HG03558 (cell line): ENCODE measurements around the gene BICD1.
"Not testable (repeated sequence)": the region's sequence is repeated elsewhere in the genome, so short reads cannot be mapped to it uniquely, and the experiment has no call there.

Experiments used
- ATAC-seq: cut with Tn5 transposase; IDR thresholded peaks from one replicate; pipeline ENCODE4 v1.9.1; 2021; ENCODE audit warnings: moderate number of reproducible peaks; ENCODE audit not compliant: unreplicated experiment; ENCODE audit errors: extremely low read depth

Gene BICD1

DNA sequence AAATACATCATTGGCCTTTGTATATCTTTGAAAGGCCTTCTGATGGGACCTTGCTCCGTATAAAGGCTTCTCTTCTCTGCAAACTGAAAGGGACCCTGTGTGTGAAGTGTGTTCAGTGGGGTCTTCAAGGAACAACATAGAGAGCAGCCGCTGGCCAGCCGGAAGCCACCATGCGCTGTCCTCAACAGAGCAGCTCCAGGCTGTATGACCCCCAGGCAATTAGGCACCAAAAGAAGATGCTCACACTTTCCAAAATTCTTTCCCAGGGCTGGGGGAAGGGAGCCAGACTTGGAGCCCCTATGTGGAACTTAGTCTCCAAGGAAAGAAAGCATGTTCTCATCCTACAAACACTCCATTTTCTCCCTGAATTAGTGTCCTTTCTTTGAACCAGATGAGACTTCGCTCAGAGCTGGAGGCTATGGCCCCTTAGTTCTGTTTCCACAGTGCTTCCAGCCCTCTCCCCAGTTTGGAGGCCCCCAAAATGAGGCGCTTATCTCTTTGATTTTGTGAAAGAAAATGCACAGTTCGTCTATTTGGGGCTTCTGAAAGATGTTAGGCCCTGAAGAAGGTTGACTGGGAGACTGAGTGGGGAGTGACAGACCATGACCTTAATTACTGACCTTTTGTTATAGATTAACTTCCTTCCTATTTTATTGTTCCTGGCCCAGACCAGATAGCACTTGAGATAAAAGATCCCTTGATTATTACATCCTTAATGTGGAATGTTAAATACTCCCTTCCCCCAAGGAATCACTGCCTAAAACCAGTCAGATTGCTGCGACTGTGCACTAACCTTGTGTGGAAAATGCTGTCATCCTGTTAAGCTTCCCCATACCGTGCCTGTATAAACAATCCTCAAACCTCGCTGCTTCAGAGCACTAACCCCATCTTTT lies 164.4 kb downstream of the BICD1 start:
- no peak for ATAC-seq

DNA sequence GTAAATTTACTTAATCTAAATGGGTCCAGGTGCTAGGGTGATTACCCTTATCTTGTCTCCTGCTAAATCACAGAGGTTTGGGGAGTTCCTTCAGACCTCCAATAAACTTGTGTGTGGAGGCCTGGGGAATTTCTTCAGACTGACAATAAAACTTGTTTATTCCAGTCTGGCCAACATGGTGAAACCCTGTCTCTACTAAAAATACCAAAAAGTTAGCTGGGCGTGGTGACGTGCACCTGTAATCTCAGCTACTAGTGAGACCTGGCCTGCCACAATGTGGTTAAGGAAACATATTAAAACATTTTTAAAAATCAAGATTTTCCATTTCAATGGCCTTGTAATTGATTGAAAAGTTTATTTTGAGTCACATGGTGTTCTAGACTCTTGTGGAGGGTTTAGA lies 165.8 kb downstream of the BICD1 start:
- ATAC-seq: peak; percentile 17

DNA sequence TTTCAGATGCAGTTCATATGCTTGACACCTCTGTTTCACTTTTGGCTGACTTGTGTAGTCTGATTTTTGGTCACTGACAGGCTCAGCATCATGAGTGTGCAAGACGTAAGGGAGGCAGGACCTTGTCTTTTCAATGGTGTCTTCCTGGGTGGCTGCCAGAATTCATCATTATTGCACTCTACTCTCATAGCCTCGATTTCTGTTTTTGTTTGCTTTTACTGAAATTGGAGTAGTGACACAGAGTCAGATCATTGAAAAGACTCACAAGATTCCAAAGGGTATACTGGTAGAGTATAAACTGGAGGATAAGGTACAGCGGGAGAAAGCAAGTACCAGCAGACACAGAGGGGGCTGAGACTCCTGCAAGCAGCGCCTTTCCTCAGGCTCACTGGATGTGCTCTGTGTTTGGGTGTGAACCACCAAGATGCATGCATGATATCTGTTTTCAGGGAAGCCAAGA lies 166.4 kb downstream of the BICD1 start:
- peak; percentile 38 for ATAC-seq

DNA sequence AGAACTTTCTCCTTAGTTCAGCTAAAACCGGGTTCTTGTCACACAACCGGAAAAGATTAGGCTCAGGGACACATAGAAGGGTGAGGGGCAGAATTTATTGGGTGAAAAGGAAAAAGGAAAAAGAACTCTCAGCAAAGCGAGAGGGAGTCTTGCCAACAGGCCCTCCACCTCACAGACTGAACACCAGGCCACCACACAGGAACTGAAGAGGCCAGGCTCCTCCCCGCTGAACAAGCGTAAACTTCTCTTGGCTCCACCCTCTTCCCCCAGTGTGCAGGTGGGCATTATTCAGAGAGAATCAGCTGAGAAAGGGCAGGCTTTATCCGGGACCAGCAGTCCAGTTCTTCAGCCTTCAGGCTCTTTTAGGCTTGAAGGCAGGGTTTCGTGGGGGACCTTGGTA lies 167.1 kb downstream of the BICD1 start:
- peak; percentile 50 for ATAC-seq

DNA sequence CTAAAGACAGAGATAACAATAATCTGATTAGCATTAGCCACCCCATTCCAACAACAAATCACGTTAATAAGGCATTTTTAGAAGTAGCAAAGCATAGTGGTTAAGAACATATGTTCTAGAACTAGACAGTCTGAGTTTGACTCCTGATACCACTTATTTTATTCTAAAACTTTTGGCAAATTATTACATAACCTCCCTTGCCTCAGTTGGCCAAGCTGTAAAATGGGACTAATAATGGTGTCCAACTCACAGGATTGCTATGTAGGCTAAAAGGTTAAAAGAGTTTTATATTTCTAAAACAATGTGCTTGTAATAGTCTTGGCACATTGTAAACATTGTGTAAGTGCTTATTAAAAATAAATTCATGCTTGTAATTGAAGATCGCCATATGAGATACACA lies 168.0 kb downstream of the BICD1 start:
- ATAC-seq: no peak

DNA sequence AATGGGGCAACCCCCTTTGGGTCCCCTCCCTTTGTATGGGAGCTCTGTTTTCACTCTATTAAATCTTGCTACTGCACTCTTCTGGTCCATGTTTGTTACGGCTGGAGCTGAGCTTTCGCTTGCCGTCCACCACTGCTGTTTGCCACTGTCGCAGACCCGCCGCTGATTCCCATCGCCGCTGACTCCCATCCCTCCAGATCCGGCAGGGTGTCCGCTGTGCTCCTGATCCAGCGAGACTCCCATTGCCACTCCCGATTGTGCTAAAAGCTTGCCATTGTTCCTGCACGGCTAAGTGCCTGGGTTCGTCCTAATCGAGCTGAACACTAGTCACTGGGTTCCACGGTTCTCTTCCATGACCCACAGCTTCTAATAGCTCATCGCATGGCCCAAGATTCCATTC lies 168.9 kb downstream of the BICD1 start:
- ATAC-seq: not testable (repeated sequence)

DNA sequence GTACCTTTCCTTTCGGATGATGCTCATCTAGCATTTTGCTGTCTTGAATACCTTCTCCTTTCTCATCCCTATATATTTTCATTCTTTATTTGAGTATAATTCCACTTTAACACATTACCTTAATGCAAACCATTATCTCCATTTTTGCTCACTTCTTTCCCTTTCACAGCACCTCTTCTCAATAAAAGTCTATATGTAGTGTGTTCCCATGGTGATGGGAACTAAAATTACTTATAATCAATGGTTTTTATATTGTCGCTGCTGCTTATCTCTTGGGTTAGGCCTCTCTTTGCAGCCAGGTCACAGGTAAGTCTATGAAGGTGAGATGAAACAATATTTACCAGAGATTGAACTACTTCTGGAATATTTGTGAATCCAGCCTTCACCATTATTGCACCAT lies 171.1 kb downstream of the BICD1 start:
- ATAC-seq: no peak

DNA sequence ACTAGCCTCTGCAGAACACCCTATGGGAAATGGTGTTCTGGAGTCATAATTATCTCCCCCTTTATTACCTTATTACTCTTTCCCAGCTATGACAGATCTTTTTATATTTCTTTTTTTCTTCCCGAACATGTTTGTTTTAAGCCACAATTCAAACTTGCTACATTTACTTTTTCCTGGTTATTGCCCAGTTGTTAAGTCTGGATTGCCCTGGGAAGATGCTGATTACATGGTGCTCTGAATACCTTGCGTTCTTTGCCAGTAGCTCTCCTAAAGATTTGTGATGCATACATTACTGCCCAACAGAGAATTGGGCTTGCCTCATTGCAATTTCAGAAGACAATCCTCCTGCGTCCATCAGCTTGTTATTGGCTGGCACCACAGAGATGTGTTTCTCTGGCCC lies 174.5 kb downstream of the BICD1 start:
- ATAC-seq: no peak

DNA sequence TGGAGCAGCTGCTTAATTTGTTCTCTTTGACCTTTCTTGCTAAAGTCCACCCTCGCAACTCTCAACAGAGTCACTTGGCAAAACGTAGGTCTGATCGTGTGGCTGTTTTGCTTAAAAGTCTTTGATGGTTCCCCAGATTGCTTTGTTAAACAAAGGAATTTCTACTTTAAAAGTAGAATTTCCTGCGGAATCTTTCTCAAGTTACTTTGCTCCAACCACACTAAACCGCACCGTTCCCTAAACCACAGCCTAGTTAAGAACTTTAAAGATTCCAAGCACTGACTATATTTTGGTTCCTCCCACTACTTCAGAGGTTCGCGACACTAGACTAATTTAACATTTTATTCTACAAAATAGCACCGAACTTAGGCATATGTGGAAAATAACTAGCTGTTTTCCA lies 177.9 kb downstream of the BICD1 start:
- no peak for ATAC-seq

DNA sequence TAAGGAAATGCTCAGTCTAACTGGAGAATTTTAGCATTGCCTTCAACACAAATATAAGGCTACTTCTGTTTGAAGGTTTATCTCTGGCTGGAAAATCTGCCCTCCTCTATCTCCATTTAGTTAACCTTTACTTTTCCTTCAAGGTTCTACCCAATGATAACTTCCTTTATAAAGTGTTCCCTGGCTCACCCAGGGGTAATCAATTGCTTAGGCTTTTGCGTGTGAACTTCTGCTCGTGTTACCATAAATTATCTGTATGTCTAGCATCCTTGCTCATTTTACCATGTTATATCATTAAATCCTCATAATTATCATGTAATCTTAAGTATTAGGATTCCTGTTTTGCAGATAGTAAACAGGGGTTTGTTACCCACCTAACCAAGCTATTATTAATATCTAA lies 178.4 kb downstream of the BICD1 start:
- ATAC-seq: no peak

DNA sequence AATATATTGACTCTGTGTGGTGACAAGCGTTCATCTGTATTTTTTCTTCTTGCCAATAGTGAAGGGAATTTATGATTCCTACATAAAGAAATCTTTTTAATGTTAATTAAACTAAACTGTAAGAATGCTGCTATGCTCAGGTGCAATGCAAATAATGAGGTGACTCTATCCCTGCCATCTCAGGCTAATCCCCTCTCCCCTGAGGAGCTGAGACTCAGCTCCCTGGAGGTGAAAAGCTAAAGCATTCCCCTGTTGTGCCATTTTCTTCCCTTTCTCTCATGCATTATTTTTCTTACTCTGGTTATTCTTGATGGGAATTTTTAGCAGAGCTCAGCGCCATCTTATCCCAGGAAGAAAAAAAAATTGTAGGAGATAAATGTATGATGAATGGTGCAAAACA lies 178.8 kb downstream of the BICD1 start:
- no peak for ATAC-seq

DNA sequence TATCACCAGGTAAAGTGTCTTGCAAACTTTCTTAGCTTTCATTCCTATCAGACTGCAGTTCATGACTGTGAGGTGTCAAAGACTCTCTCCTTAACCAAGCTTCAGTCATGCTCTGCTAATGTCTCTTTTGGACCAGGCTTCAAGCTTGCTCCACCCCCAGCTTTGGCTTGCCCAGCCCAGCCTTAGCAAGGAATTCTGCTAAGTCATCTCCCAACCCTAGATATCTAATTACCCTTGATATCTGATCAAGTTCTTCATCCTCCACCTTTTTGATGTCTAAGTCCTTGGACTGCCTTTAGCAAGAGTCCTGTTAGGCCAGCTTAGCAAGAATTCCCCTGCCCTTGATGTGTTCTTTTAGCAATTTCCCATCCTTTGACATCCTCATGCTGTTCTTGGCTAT lies 183.8 kb downstream of the BICD1 start:
- no peak for ATAC-seq

DNA sequence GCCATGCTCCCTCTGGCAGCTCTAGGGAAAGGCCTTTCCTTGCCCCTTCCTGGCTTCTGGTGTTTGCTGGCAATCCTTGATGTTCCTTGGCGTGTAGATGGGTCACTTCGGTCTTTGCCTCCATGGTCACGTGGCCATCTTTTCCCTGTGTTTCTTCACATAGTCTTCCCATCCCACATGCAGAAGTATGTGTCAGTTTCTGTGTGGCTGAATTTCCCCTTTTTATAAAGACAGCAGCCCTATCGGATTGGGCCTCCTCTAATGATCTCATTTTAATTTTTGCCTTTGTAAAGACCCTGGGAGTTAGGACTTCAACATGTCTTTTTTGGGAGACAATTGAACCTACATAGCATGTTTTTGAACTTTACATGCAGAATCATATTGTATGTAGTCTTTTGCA lies 185.5 kb downstream of the BICD1 start:
- ATAC-seq: no peak

DNA sequence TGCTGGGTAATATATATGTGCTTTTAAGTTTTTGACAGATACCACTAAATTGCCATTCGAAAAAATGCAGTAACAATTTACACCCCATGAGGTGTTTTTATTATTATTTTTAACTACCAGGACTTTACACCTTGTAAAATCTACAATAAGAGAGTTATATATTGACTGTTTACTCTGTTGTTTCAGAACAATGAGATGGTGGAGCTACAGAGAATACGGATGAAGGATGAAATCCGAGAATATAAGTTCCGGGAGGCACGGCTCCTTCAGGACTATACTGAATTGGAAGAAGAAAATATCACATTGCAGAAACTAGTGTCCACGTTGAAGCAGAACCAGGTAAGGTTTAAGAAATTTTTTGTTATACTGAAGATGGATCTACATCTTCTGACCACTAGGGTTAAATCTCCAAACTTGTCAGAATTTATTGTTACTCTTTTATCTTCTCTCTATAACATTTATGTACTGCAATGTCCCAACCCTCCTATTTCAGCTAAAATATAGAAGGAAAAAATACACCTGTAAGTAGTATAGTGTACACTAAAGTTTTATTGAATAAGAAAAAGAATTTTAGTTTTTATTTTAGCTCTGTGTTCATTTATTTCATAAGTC lies 187.3 kb downstream of the BICD1 start:
- no peak for ATAC-seq

DNA sequence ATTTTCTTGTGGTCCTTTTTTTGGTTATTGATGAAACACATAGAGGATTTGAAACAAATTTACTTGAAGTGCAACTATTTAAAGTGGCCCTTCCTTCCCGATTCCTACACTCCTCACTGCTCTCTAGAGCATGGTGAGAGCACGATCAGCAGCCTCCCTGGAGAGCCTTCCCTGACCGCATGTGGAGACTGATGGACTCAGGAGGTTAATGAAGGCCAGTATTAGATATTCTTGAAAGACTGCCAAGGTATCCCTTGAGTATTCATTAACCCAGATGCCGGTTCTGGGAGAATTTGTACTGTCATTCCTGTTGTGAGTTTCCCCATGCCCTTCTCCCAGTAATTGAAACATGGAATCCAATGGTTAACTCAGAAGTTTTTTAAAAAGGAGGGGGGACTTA lies 189.9 kb downstream of the BICD1 start:
- no peak for ATAC-seq

DNA sequence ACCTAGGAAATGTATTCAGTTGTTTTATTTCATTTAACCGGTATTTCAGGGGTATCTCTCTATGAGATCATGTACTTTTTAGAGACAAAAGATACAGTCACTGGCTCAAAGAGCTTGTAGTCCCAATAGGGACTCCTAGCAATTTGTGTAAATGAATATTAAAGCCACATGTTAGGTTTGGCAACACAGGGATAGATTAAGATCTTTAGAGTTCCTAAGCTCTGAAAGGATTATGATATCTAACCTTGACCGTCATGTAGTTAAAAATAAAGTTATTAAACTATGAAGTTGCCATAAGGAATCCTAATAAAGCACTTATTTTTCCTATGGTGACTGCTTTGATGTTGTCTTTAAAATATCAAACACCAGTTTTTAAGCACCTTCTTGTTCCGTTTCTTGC lies 192.3 kb downstream of the BICD1 start:
- no peak for ATAC-seq

DNA sequence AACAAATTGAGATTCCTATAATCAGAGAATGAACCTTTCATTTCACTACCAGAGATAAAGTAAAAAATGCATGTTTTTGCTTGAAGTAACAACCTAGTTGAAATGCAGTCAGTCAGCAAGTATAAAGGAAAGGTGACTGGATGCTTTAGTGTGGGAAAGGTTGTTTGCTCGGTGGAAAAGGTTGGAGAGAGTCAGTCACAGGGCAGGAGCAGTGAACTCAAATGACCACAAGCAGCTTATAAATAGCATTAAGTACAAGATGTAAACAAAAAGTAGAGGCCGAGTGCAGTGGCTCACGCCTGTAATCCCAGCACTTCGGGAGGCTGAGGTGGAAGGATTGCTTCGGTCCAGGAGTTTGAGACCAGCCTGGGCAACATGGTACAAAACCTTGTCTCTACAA lies 194.6 kb downstream of the BICD1 start:
- no peak for ATAC-seq

DNA sequence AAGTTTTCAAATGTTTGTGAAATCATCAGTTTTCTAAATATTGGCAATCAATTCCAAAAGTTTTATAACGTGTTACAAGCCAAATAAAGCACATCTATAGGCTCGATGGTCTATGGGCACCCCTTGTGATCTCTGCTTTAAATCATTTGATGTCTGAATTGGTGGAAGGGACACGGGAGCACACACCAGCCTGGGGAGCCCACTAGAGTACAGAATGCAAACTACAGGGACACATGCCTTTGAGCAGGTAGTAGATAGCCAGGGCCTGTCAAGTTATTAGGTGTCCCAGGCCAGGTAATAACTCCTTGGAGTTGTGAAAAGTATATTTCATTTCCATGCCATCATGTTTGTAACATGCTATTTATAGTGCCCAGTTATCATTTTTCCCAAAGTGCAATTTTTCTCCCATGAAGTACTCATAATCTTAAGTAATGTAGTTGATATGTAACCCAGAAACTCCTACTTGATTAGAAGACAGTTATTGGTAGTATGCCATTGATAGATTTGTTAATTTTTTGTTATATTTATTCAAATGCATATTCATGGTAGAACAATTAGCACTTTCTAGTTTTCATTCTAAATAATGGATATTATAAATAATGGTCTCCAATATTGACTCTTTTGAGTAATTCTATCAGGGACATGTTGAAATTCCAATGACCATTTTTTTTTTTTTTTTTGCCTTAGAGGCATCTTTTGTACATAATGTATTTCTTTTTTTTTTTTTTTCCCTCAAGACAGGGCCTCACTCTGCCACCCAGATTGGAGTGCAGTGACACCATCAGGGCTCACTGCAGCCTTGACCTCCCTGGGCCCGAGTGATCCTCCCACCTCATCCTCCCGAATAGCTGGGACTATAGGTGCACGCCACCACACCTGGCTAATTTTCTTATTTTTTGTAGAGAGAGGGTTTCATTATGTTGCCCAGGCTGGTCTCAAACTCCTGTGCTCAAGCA lies 195.8 kb downstream of the BICD1 start:
- peak; percentile 83 for ATAC-seq

DNA sequence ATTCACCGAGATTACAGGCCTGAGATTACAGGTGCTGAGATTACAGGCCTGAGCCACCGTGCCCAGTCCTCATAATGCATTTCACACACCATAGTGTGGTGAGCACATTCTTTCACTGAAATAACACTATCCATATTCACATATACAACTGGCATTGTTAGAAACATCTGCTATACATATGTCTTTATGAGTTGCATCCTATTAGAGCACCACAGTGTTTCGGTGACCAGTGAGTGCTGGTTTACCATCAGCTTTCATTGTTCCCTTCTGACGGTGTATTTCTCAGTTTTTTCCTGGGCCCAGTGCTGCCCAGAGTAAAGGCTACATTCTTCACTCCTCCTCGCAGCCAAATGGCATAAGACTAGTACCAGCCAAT lies 196.5 kb downstream of the BICD1 start:
- no peak for ATAC-seq

DNA sequence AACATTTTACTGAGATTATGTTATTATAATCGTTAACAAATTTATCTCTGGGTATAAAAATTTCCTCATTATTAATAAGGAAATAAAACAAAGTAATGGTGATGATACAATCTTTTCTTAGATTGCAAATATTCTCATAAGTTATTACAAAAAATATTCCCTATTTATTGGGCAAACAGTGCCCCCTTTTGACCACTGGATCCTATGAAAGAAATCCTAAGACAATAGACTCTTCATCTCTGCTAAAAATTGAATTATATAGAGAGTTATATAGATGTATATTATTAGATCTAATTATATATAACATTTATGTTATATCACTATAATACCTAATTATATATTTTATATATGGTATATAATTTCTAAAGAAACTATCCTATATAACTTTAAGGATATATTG lies 198.5 kb downstream of the BICD1 start:
- no peak for ATAC-seq

DNA sequence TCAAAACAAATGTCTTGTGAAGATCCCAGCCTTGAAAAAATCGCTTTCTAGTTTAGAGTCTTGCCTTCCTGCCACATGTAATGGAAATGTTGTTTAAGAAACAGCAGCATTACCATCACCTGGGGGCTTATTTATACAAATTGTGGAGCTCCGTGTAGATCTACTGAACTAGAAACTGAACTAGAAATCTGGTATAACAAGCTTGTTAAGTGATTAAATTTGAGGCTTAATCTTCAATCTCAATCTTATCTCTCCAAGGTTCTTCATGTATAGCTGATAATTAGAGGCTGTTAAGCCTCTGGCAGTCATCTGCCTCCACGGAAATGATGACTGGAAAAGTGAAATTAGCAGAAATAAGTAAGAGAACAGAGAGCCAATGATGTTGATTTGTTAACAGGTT lies 200.7 kb downstream of the BICD1 start:
- no peak for ATAC-seq
